Panc1 (cell line): ENCODE measurements around the gene TWNK. TPM values are rescaled to one million over a fixed set of nuclear protein-coding genes. Genes with fewer than 3 reads are reported as not detected.

Source experiments
- ATAC-seq: fragments of 200-7000 bp; cut with Tn5 transposase; 2 replicates; pipeline ENCODE4 v1.9.1; 2020; ENCODE audit warnings: mild to moderate bottlenecking, moderate library complexity
- Bru-seq: library from RNA; stranded (reverse); fragments of 400-500 nt; gene quantifications from one replicate; lab custom pipeline; 2021; lab: Mats Ljungman, UMichigan
- BruChase-seq, 2 experiments: library from RNA; stranded (reverse); fragments of 400-500 nt; gene quantifications; one replicate each; lab custom pipeline; 2021; lab: Mats Ljungman, UMichigan
- BruUV-seq: library from RNA; stranded (reverse); fragments of 400-500 nt; replicated peaks from 2 replicates; lab custom pipeline; 2021; lab: Mats Ljungman, UMichigan
- CTCF ChIA-PET: fragments of 300-600 bp; sonication (Branson Sonifier 250); formaldehyde crosslinking; loops from one replicate; lab custom pipeline; 2022; ENCODE audit warnings: antibody characterized with exemption; lab: Charles Lee
- POLR2A ChIA-PET: fragments of 300-600 bp; sonication (Branson Sonifier 250); formaldehyde crosslinking; loops from one replicate; lab custom pipeline; 2022; ENCODE audit warnings: antibody characterized with exemption; lab: Charles Lee
- DNase-seq: peaks from one replicate; pipeline ENCODE4 v3.0.0-alpha.2; 2010; ENCODE audit warnings: low read depth, low spot score
- H3K27ac ChIP-seq: 2 replicates; pipeline ENCODE4 v1.5.1; 2011; ENCODE audit warnings: mild to moderate bottlenecking, low read length, inconsistent platforms
- H3K27me3 ChIP-seq: fragments of 200-500 bp; sonication (Bioruptor generic); 2 replicates; pipeline ENCODE4 v1.6.0; 2014; ENCODE audit warnings: low read length, inconsistent platforms; ENCODE audit not compliant: control insufficient read depth, insufficient read depth
- H3K36me3 ChIP-seq: fragments of 200-500 bp; sonication (Bioruptor generic); 2 replicates; pipeline ENCODE4 v1.5.1; 2014; ENCODE audit warnings: inconsistent platforms, mild to moderate bottlenecking, low read length, moderate library complexity; ENCODE audit not compliant: control insufficient read depth, insufficient read depth
- H3K4me1 ChIP-seq: 2 replicates; pipeline ENCODE4 v1.5.1; 2011; ENCODE audit warnings: inconsistent platforms, mild to moderate bottlenecking, low read length, moderate library complexity; ENCODE audit not compliant: control insufficient read depth, insufficient read depth
- H3K4me3 ChIP-seq, 2 experiments: 2 replicates each; pipeline ENCODE4 v1.5.1; 2011 to 2012; ENCODE audit warnings: low read depth in 2 of 2, low read length in 2 of 2, mild to moderate bottlenecking in 2 of 2, inconsistent platforms in 1 of 2, moderate library complexity in 1 of 2
- H3K9me3 ChIP-seq: fragments of 200-500 bp; sonication (Bioruptor generic); 2 replicates; pipeline ENCODE4 v1.5.1; 2014; ENCODE audit warnings: low read depth, mild to moderate bottlenecking, inconsistent platforms, low read length, moderate library complexity; ENCODE audit not compliant: control insufficient read depth, insufficient read depth
- CTCF ChIP-seq: fragments of 450-650 bp; IDR thresholded peaks from 2 replicates; pipeline ENCODE4 v1.5.1; 2017; ENCODE audit warnings: mild to moderate bottlenecking
- POLR2AphosphoS5 ChIP-seq: IDR thresholded peaks from 2 replicates; pipeline ENCODE4 v1.6.1; 2012; ENCODE audit warnings: mild to moderate bottlenecking, low read depth, low read length, moderate library complexity
- REST ChIP-seq, 2 experiments: IDR thresholded peaks; 2 replicates each; pipeline ENCODE4 v1.6.1; 2011 to 2012; ENCODE audit warnings: low read depth in 2 of 2, control low read depth in 1 of 2, low read length in 1 of 2, mild to moderate bottlenecking in 1 of 2, moderate library complexity in 1 of 2; ENCODE audit not compliant: insufficient read depth in 1 of 2
- SIN3A ChIP-seq: IDR thresholded peaks from 2 replicates; pipeline ENCODE4 v1.6.1; 2012; ENCODE audit warnings: low read depth, mild to moderate bottlenecking, low read length, moderate library complexity, borderline replicate concordance; ENCODE audit not compliant: insufficient read depth
- TCF7L2 ChIP-seq: IDR thresholded peaks from 2 replicates; pipeline ENCODE4 v1.6.1; 2011; ENCODE audit warnings: mild to moderate bottlenecking, low read depth, low read length, inconsistent platforms
- in situ Hi-C: cut with HindIII; loops from 2 replicates; pipeline ENCODE4 v1.10.0; 2016; ENCODE audit warnings: low sequenced_read_pairs, low pct_unique_long_range_greater_than_20kb
- intact Hi-C: fragments of 100-400 bp; cut with micrococcal nuclease; formaldehyde crosslinking; loops from one replicate; pipeline ENCODE4 v1.10.0; 2022; ENCODE audit not compliant: unreplicated experiment
- long read RNA-seq: library from polyadenylated mRNA; unstranded; transcript quantifications from one replicate; pipeline ENCODE4 v2.0.0, GENCODE V29; 2021; ENCODE audit not compliant: unreplicated experiment
- polyA plus RNA-seq: library from polyadenylated mRNA; unstranded; fragments of >200 nt; gene quantifications from one replicate; pipeline ENCODE4 v1.2.1, GENCODE V29; 2012; ENCODE audit warnings: missing spikeins; ENCODE audit not compliant: insufficient read length
- total RNA-seq: library from RNA; stranded (reverse); gene quantifications from one replicate; pipeline ENCODE4 v1.2.1, GENCODE V29; 2021; ENCODE audit not compliant: unreplicated experiment

Gene TWNK
- total RNA-seq (30.5 TPM), Bru-seq, nascent RNA (percentile 86 among the genes with signal in this experiment), BruChase-seq, experiment 1, labeled RNA remaining after a 2-hour chase (percentile 96 among the genes with signal in this experiment), BruChase-seq, experiment 2, labeled RNA remaining after a 6-hour chase (percentile 86 among the genes with signal in this experiment)
- polyA plus RNA-seq = 25.0 TPM
- long read RNA-seq, transcript TWNK-201 (5 exons, 3,621 nt) = major isoform, 15 of 48 reads
- long read RNA-seq, transcript TWNK-202 (5 exons, 3,665 nt) = minor isoform, 6 of 48 reads
- long read RNA-seq, partial matches to known transcripts = 3 of 48 reads
- long read RNA-seq, other reads (novel, unspliced or antisense) = 21 of 48 reads

GRCh38 chr10:100986952-100987684 is at the start of gene TWNK, which contains the start of gene MRPL43:
TWNK (plus strand) TSS chr10:100987543; CDS start chr10:100988211, 668 bp downstream.
MRPL43 (minus strand) TSS chr10:100987497; CDS start chr10:100987443, 54 bp downstream.
- in situ Hi-C loops = no loop called here

GRCh38 chr10:100939763-100940344 is 47.5 kb upstream of the TWNK start:
- TF ChIP-seq TCF7L2 = no peak
- TF ChIP-seq POLR2AphosphoS5 = no peak
- TF ChIP-seq REST (IDR thresholded peaks at IDR 0.05; ENCODE audit: insufficient read depth in 1 of 2, low read depth in 2 of 2, low read length in 1 of 2) = no peak
- no peak for TF ChIP-seq CTCF
- TF ChIP-seq SIN3A = no peak
- intact Hi-C loops = no loop called here
- POLR2A ChIA-PET = interaction anchor here (0.6 kb wide), 1 partner anchor 21 kb away, joined by 4 read pairs; no protein-coding TSS in a partner anchor
- no peak overlapping the region for H3K27ac ChIP-seq
- DNase-seq (no peak), ATAC-seq (no peak)
- no peak overlapping the region for H3K4me3 ChIP-seq
- H3K4me1 ChIP-seq = no peaks in the 10 kb centered on the region
- H3K36me3 ChIP-seq = peaks cover 42% of the 10 kb centered on the region
- CTCF ChIA-PET = no interaction called here
- in situ Hi-C loops = no loop called here
- BruUV-seq = TSS peak; percentile 54
- H3K9me3 ChIP-seq = no peaks in the 10 kb centered on the region
- H3K27me3 ChIP-seq = no peaks in the 10 kb centered on the region

More at GRCh38 chr10:100986952-100987684, at the start of gene TWNK, which contains the start of gene MRPL43:
- DNase-seq = no peak
- H3K27ac ChIP-seq = peak within 1 kb of the TSS; percentile 95
- H3K36me3 ChIP-seq = peaks cover 26% of the 10 kb centered on the region
- peak within 1 kb of the TSS; percentile 84 to 98 for H3K4me3 ChIP-seq
- ChIA-PET POLR2A (no interaction called here), CTCF (no interaction called here)
- TF ChIP-seq POLR2AphosphoS5 (peak; percentile 84), SIN3A (no peak; the same call in 1 of the 2 replicates)
- ATAC-seq = peak; percentile 95
- intact Hi-C loops = no loop called here
- BruUV-seq = no TSS peak
- H3K27me3 ChIP-seq = no peaks in the 10 kb centered on the region
- no peaks in the 10 kb centered on the region for H3K9me3 ChIP-seq
- H3K4me1 ChIP-seq = peaks cover 30% of the 10 kb centered on the region
